Muscle of leg (tissue), 16 donors: Measurements from ENCODE around the gene KRTAP21-1. TPM values are rescaled to one million over a fixed set of nuclear protein-coding genes. Genes with fewer than 3 reads are reported as not detected.
"Not testable (repeated sequence)": the region's sequence is repeated elsewhere in the genome, so short reads cannot be mapped to it uniquely, and the experiment has no call there.

Experiments
- DNase-seq: peaks from one replicate; pipeline ENCODE4 v3.0.0; 2013
- H3K27ac ChIP-seq: one replicate; pipeline ENCODE4 v1.5.1; 2013; ENCODE audit warnings: mild to moderate bottlenecking, low read length, control low read depth
- H3K27me3 ChIP-seq: one replicate; pipeline ENCODE4 v1.6.1; 2013; ENCODE audit warnings: low read length; ENCODE audit not compliant: control insufficient read depth, insufficient read depth
- H3K36me3 ChIP-seq: one replicate; pipeline ENCODE4 v1.6.1; 2013; ENCODE audit warnings: low read length; ENCODE audit not compliant: control insufficient read depth, insufficient read depth
- H3K4me1 ChIP-seq: one replicate; pipeline ENCODE4 v1.6.1; 2013; ENCODE audit warnings: low read length; ENCODE audit not compliant: control insufficient read depth, insufficient read depth
- H3K4me3 ChIP-seq: one replicate; pipeline ENCODE4 v1.5.1; 2013; ENCODE audit warnings: low read length, control low read depth
- H3K9me3 ChIP-seq: replicated peaks from 2 replicates; pipeline ENCODE4 v1.6.1; 2013; ENCODE audit warnings: low read depth, low read length; ENCODE audit not compliant: control insufficient read depth
- WGBS: methylation state at CpG from one replicate; pipeline ENCODE4 v1.1.5; 2013; ENCODE audit warnings: missing lambda C conversion rate; ENCODE audit not compliant: insufficient coverage; 5-methylcytosine and 5-hydroxymethylcytosine counted together
- long read RNA-seq, 11 donors: transcript quantifications; one replicate each; lab custom pipeline, GENCODE V29; 2026
- polyA plus RNA-seq, 8 donors: library from polyadenylated mRNA; unstranded; fragments of 120-200 nt; gene quantifications; one replicate each; pipeline versions ENCODE4 v1.2.1 to v1.2.3, GENCODE V29; 2013; ENCODE audit warnings: inconsistent platforms in 1 of 8, low replicate concordance in 1 of 8; ENCODE audit not compliant: insufficient read length in 8 of 8, insufficient read depth in 1 of 8
- total RNA-seq: library from RNA; stranded (reverse); fragments of 120-200 nt; gene quantifications from one replicate; pipeline ENCODE4 v1.2.4, GENCODE V29; 2013

Gene KRTAP21-1
- total RNA-seq (not detected), polyA plus RNA-seq (not detected)
- long read RNA-seq, donor 1: 0 reads
- long read RNA-seq, donor 2: 0 reads
- long read RNA-seq, donor 3: 0 reads
- long read RNA-seq, donor 4: 0 reads
- long read RNA-seq, donor 5: 0 reads
- long read RNA-seq, donor 6: 0 reads
- long read RNA-seq, donor 7: 0 reads
- long read RNA-seq, donor 8: 0 reads
- long read RNA-seq, donor 9: 0 reads
- long read RNA-seq, donor 10: 0 reads
- long read RNA-seq, donor 11: 0 reads

DNA sequence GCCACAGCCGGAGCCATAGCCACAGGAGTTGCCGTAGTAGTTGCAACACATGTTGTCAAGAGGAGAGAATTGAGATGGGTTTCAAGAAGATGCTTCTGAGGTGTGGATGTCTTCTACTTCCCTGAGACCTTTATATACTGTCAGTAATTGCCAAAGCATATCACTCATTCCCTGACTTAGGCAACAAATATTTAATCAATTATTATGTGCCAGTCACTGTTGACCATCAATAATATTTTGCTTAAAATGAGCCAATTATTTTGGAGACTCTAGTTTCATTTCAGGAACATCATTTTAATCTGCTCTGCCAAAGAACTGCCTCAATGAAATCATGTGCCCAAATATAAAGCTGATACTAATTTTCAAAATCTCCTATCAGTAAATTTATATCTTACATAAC, at the start of gene KRTAP21-1:
Gene KRTAP21-1 (minus strand): TSS at position 101 of the 400 bp plus-strand sequence. CDS start 50 bp downstream, at position 51.
- not testable (repeated sequence) for H3K4me3 ChIP-seq, H3K4me1 ChIP-seq, H3K27ac ChIP-seq, DNase-seq, H3K27me3 ChIP-seq, H3K9me3 ChIP-seq, H3K36me3 ChIP-seq
- no CpG with 5 or more reads among the region's 2 CpGs for WGBS

DNA sequence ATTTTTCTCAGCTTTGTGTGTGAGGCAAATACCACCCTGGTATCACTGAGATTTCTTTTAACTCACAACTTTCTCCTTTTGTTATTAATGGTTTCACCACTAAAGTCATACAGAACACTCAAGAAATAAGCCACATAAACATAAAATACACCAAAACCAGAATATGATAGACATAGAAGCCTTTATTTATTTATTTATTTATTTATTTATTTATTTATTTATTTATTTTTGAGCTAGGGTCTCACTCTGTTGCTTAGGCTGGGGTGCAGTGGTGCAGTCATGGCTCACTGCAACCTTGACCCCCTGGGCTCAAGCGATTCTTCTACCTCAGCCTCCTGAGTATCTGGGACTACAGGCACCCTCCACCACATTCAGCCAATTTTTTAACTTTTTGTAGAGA, 45.4 kb upstream of the KRTAP21-1 start:
- Histone ChIP-seq H3K4me3 (no peak overlapping the region), H3K4me1 (no peaks in the 10 kb centered on the region), H3K27me3 (no peaks in the 10 kb centered on the region), H3K36me3 (no peaks in the 10 kb centered on the region), H3K27ac (no peak overlapping the region), H3K9me3 (no peaks in the 10 kb centered on the region)
- no peak for DNase-seq
- WGBS: 100% methylated on average over 1 of the region's 1 CpG

DNA sequence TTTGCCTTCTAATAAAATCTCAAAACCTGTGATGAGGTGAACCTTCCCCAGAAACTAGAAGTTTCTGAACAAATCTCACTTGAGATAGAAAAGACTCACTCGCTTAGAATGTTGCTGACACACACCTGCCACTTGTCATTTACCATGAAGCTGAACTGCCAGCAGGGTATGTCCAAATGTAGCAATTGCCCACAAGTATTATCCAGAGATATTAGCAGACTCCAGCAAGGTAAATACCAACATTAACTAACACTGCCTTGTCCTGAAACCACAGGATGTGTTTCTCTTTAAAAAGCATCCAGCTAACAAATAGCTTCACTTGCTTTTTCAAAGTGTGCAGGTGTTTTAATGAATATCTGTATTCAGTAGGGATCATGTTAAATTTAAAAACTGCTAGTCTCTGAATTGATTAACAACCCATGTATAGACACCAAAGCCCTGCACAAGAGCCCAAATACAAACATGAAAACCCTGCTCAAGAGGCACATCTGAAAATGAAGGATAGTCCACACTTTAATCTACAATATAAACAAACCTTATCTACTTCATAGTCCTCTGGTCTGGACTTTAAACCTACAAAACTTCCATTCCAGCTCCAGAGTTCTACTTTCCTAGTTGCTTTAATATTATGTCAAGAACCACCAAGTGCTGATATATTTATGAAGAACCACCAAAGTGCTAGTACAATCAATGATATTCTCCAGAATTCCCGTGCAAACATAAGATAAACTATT, 38.5 kb upstream of the KRTAP21-1 start:
- 60% methylated on average over 1 of the region's 2 CpGs for WGBS
- DNase-seq: no peak

DNA sequence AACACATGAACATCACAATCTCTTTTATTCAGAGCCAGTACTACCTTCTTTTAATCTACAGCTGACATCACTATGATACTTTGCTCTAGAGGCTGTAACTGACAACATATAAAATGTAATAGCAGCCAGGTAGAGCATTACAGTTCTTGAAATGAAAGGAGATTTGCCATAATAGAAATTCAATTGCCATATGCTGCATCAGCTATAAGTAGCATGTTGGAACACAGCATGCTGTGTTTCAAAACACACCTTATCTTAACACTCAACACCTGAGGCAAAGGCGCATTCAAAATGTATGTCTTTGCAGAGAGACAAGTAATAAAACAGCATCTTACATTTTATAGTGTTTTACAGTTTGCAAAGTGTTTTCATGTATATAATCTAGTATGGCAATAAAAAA, 24.0 kb upstream of the KRTAP21-1 start:
- DNase-seq: no peak
- WGBS: no CpG with 5 or more reads among the region's 1 CpG
- Histone ChIP-seq H3K36me3 (no peaks in the 10 kb centered on the region), H3K27me3 (no peaks in the 10 kb centered on the region), H3K4me3 (no peak overlapping the region), H3K9me3 (no peaks in the 10 kb centered on the region), H3K27ac (no peak overlapping the region), H3K4me1 (no peaks in the 10 kb centered on the region)

More for the DNA sequence above, 38.5 kb upstream of the KRTAP21-1 start:
- no peaks in the 10 kb centered on the region for H3K36me3 ChIP-seq
- no peak overlapping the region for H3K4me3 ChIP-seq
- no peaks in the 10 kb centered on the region for H3K27me3 ChIP-seq
- H3K27ac ChIP-seq: no peak overlapping the region
- no peaks in the 10 kb centered on the region for H3K4me1 ChIP-seq
- no peaks in the 10 kb centered on the region for H3K9me3 ChIP-seq

DNA sequence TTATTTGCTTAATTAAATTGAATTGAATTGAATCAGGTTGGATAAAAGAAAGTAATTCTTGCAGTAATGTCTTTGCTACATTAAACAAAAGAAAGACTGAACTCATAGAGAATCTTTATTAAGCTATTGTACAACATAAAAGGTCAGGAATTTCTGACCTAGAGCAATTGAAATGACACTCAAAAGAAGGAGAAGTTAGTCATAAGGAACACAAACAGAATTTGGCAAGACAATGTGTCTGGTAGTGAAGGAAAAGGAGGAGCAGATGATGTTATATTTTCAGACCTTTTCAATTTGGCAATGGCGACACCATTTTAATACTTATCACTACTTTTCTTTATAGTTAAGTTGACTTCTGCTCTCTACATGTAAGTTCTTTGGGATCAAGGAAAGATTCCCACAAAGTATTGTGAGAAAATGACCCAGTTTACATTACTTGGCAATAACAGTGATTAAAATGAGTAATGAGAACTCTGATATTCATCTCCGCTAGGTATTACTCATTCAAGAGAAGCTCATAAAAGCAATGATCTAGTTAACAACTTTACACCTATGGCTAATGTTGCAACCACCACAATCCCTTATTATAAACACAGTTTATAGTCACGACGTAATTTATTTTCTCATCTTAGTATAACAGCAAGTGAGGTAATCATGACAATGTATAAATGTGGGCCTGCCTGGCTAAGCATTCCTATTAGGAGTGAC, 14.7 kb upstream of the KRTAP21-1 start:
- Histone ChIP-seq H3K27ac (no peak overlapping the region), H3K27me3 (no peaks in the 10 kb centered on the region), H3K36me3 (no peaks in the 10 kb centered on the region), H3K4me1 (no peaks in the 10 kb centered on the region), H3K4me3 (no peak overlapping the region), H3K9me3 (no peaks in the 10 kb centered on the region)
- no peak for DNase-seq
- no CpG with 5 or more reads among the region's 4 CpGs for WGBS

DNA sequence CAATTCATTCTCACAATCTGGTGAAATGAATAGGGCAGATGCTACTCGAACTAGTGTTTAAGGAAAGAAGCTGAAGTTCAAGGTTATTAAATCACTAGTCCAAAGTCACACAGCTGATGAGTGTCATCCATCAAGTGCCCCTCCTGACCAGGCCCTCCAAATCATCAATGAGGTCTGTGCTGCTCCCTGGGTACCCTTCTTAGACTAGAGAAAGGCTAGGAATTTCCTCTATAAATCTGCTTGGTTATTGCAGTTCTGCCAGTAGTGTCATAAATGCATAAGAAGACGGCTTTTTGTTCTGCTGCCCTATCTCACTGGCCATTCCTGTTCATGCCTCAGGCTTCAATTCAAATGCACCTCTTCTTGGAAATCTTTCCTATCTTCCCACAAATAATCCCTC, 5.5 kb upstream of the KRTAP21-1 start:
- Histone ChIP-seq H3K27ac (no peak overlapping the region), H3K4me1 (no peaks in the 10 kb centered on the region), H3K4me3 (no peak overlapping the region), H3K27me3 (no peaks in the 10 kb centered on the region), H3K36me3 (no peaks in the 10 kb centered on the region), H3K9me3 (no peaks in the 10 kb centered on the region)
- DNase-seq: no peak
- 63% methylated on average over 1 of the region's 2 CpGs for WGBS

DNA sequence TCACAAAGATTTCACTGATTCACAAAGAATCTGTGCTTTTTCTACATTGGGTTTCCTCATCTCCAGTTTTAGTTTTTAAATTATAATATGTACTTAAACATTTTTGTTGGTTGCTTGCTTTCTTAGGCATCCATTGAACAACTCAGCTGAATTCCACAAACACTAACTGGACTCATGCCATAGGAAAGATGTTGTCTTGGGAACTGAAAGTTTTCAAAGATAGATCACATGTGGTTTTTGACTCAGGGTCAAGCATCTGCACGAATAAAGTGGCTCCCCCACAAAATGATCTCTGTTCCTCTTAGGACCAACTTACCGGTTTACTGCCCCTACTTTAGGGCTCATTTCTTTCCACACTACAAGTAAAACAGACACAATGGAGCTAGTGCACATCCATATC, 3.1 kb upstream of the KRTAP21-1 start:
- DNase-seq: peak; percentile 77
- WGBS: 20% methylated on average over 2 of the region's 2 CpGs
- Histone ChIP-seq H3K4me1 (no peaks in the 10 kb centered on the region), H3K36me3 (no peaks in the 10 kb centered on the region), H3K27ac (no peak overlapping the region), H3K9me3 (no peaks in the 10 kb centered on the region), H3K27me3 (no peaks in the 10 kb centered on the region), H3K4me3 (no peak overlapping the region)

DNA sequence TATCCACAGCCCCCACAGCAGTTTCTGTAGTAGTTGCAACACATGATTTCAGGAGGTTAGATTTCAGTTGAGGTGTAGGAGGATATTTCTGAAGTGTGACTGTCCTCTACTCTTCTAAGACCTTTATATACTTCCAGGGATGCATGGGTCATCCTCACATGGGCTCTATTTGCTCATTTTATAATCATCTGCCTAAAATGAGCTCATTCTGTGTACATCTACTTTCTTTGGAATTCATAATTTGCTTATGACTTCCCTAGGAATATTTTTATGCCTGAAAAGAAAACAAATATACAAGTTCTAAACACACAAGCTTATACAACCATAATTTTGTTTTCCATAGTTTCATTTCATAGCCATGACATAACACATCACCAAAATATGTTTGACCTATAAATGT, 8.1 kb downstream of the KRTAP21-1 start, which contains the start of gene KRTAP21-2:
Gene KRTAP21-2 (minus strand): TSS at position 101 of the 400 bp plus-strand sequence. CDS start 57 bp downstream, at position 44.
- H3K27ac ChIP-seq: no peak within 1 kb of the TSS
- no peak for DNase-seq
- no peaks in the 10 kb centered on the region for H3K36me3 ChIP-seq
- H3K27me3 ChIP-seq: no peaks in the 10 kb centered on the region
- no peaks in the 10 kb centered on the region for H3K4me1 ChIP-seq
- no peak within 1 kb of the TSS for H3K4me3 ChIP-seq
- no peaks in the 10 kb centered on the region for H3K9me3 ChIP-seq

DNA sequence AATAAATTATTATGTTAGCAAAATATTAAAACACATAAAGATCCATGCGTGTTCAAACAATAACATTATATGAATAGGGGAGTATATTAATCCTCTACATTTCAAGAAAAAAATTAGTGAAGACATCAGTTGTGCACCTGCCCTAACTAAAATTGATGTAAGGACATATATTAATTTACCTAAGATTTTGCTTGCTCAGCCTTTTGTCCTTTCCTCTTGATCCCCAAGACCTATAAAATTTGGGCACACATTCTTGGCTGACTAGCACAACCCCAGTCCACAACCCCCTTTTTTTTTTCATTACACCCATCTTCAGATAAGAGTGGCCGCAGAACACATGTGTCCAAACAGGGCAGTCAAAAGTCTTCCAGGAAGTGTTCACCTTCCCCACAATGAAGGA, 14.8 kb downstream of the KRTAP21-1 start:
- H3K9me3 ChIP-seq: no peaks in the 10 kb centered on the region
- H3K27me3 ChIP-seq: no peaks in the 10 kb centered on the region
- H3K27ac ChIP-seq: no peak overlapping the region
- H3K4me1 ChIP-seq: no peaks in the 10 kb centered on the region
- no peaks in the 10 kb centered on the region for H3K36me3 ChIP-seq
- H3K4me3 ChIP-seq: no peak overlapping the region
- WGBS: no CpG with 5 or more reads among the region's 2 CpGs
- DNase-seq: no peak

DNA sequence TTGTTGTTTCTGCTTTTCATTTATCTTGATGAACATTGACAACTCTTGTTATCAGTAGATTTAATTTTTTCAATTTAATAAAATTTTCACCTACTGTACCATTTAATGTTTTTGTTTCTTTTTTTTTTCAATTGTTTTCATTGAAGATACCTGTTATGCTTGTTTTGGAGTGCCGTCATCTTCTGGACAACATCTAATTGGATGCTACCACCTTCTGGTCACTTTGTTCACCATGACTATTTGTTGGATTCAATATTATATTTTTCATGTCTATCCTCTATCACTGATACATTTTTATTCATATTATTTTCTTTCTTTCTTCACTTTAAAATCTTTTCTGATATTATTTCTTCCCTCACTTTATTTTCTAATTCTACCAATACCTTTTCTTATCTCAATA, 22.2 kb downstream of the KRTAP21-1 start:
- WGBS: no CpG with 5 or more reads among the region's 1 CpG
- DNase-seq: peak; percentile 7
- no peak overlapping the region for H3K27ac ChIP-seq
- no peaks in the 10 kb centered on the region for H3K4me1 ChIP-seq
- H3K27me3 ChIP-seq: no peaks in the 10 kb centered on the region
- H3K36me3 ChIP-seq: no peaks in the 10 kb centered on the region
- H3K4me3 ChIP-seq: no peak overlapping the region
- no peaks in the 10 kb centered on the region for H3K9me3 ChIP-seq
